HG02678 (cell line): ENCODE data around the gene GAB1.

Source experiments
- ATAC-seq: cut with Tn5 transposase; IDR thresholded peaks from one replicate; pipeline ENCODE4 v1.9.1; 2021; ENCODE audit warnings: mild to moderate bottlenecking, moderate library complexity; ENCODE audit not compliant: unreplicated experiment

Gene GAB1

GRCh38 chr4:143473334-143474126 is 136.9 kb downstream of the GAB1 start:
- peak; percentile 83 for ATAC-seq

GRCh38 chr4:143477487-143477886 is 140.8 kb downstream of the GAB1 start:
- ATAC-seq: no peak

GRCh38 chr4:143481361-143481760 is 144.7 kb downstream of the GAB1 start:
- ATAC-seq: no peak

GRCh38 chr4:143482840-143483239 is 146.2 kb downstream of the GAB1 start:
- peak; percentile 56 for ATAC-seq

- ATAC-seq: no peak
Measured at GRCh38 chr4:143486314-143486713, 149.6 kb downstream of the GAB1 start.

GRCh38 chr4:143488687-143489086 is 152.0 kb downstream of the GAB1 start:
- no peak for ATAC-seq

- ATAC-seq: no peak
Measured at GRCh38 chr4:143489106-143489505, 152.4 kb downstream of the GAB1 start.

GRCh38 chr4:143498021-143498420 is 161.3 kb downstream of the GAB1 start:
- no peak for ATAC-seq

- no peak for ATAC-seq
Measured at GRCh38 chr4:143502231-143502630, 165.6 kb downstream of the GAB1 start.

GRCh38 chr4:143506031-143506430 is 169.4 kb downstream of the GAB1 start:
- no peak for ATAC-seq

- no peak for ATAC-seq
Measured at GRCh38 chr4:143511906-143512305, 175.2 kb downstream of the GAB1 start.

- peak; percentile 36 for ATAC-seq
Measured at GRCh38 chr4:143512978-143513313, 176.3 kb downstream of the GAB1 start.

- ATAC-seq: peak; percentile 84
Measured at GRCh38 chr4:143513314-143514168, 176.9 kb downstream of the GAB1 start, which contains the start of gene SMARCA5. TSS of gene SMARCA5 (plus strand) at chr4:143513702. CDS start at chr4:143513925, 223 bp downstream.

GRCh38 chr4:143514169-143514495 is 177.5 kb downstream of the GAB1 start:
- no peak for ATAC-seq

- ATAC-seq: no peak
Measured at GRCh38 chr4:143514497-143514896, 177.8 kb downstream of the GAB1 start.

- no peak for ATAC-seq
Measured at GRCh38 chr4:143514901-143515300, 178.2 kb downstream of the GAB1 start.

GRCh38 chr4:143515905-143516304 is 179.2 kb downstream of the GAB1 start:
- no peak for ATAC-seq

GRCh38 chr4:143517764-143518163 is 181.1 kb downstream of the GAB1 start:
- no peak for ATAC-seq
